Neutrophil (primary cell): ENCODE results near the gene TMX2.

ENCODE experiments used
- H3K27ac ChIP-seq: fragments of 200-600 bp; sonication (generic); 2 replicates; pipeline ENCODE4 v1.5.1; 2016; ENCODE audit warnings: mild to moderate bottlenecking, moderate library complexity
- H3K27me3 ChIP-seq: fragments of 200-600 bp; sonication (generic); 2 replicates; pipeline ENCODE4 v1.6.0; 2016; ENCODE audit warnings: mild to moderate bottlenecking
- H3K36me3 ChIP-seq: fragments of 200-600 bp; sonication (generic); 2 replicates; pipeline ENCODE4 v1.5.1; 2017
- H3K4me1 ChIP-seq, 2 experiments: fragments of 200-600 bp in 1 of 2; sonication (generic) in 1 of 2; 1 replicate in 1 of 2; 2 replicates in 1 of 2; pipeline versions ENCODE4 v1.5.1 to v1.6.1; 2013 to 2016; ENCODE audit warnings: low read depth in 1 of 2, low read length in 1 of 2, mild to moderate bottlenecking in 1 of 2, moderate library complexity in 1 of 2; ENCODE audit not compliant: control insufficient read depth in 1 of 2, insufficient read depth in 1 of 2
- H3K4me3 ChIP-seq, 2 experiments: fragments of 200-600 bp in 1 of 2; sonication (generic) in 1 of 2; 1 replicate in 1 of 2; 2 replicates in 1 of 2; pipeline ENCODE4 v1.5.1; 2013 to 2016; ENCODE audit warnings: low read depth in 1 of 2, low read length in 1 of 2, mild to moderate bottlenecking in 1 of 2, moderate library complexity in 1 of 2
- H3K9me3 ChIP-seq: fragments of 200-600 bp; sonication (generic); 2 replicates; pipeline ENCODE4 v1.5.1; 2016
- CTCF ChIP-seq: fragments of 200-600 bp; sonication (generic); IDR thresholded peaks from 2 replicates; pipeline ENCODE4 v1.5.1; 2016; ENCODE audit warnings: antibody characterized with exemption

The TMX2 gene

DNA sequence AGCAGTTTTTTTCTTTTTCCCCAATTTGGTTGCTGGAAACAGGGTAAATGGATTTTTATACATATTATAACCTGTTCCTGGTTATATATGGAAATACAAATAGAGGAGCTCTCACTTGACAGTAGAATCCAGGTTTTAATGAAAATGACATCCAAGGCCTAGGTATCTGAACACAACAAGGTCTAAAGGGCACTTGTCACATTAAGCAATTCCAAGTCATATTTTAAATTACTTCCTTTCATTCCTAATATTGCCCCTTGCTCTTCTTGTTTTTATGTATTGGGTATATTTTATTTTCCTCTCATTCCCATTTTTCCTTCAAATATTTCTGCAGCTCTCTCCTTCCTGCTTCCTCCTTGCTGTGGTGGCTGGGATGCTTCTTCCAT lies 76.3 kb downstream of the TMX2 start:
- no peaks in the 10 kb centered on the region for H3K27me3 ChIP-seq
- H3K27ac ChIP-seq = no peak overlapping the region
- H3K36me3 ChIP-seq = no peaks in the 10 kb centered on the region
- peaks cover 29 to 35% of the 10 kb centered on the region in 2 experiments for H3K4me1 ChIP-seq
- H3K4me3 ChIP-seq = no peak overlapping the region
- H3K9me3 ChIP-seq = no peaks in the 10 kb centered on the region
- no peak for TF ChIP-seq CTCF
